Spleen (tissue), 11 donors: ENCODE data around the gene SLC16A13. TPM values are rescaled to one million over a fixed set of nuclear protein-coding genes. Genes with fewer than 3 reads are reported as not detected.
"Not testable (repeated sequence)": the region's sequence is repeated elsewhere in the genome, so short reads cannot be mapped to it uniquely, and the experiment has no call there.

Source experiments
- DNase-seq: peaks from one replicate; pipeline ENCODE4 v3.0.0-alpha.2; 2020
- H3K27ac ChIP-seq, 8 donors: fragments of 200-600 bp; sonication (generic) in 7 of 8; 1 replicate in 4 of 8; 2 replicates in 4 of 8; pipeline versions ENCODE4 v1.5.0 to v1.8.0; 2016 to 2021; ENCODE audit warnings: inconsistent platforms in 4 of 8, mild to moderate bottlenecking in 4 of 8, moderate library complexity in 1 of 8
- H3K27me3 ChIP-seq, 7 donors: fragments of 200-600 bp; sonication (generic) in 6 of 7; replicated peaks in 1 of 7; 1 replicate in 4 of 7; 2 replicates in 3 of 7; pipeline versions ENCODE4 v1.5.0 to v1.8.0; 2016 to 2021; ENCODE audit warnings: inconsistent platforms in 3 of 7, mild to moderate bottlenecking in 1 of 7
- H3K36me3 ChIP-seq, 6 donors: fragments of 200-600 bp; sonication (generic) in 5 of 6; 1 replicate in 4 of 6; 2 replicates in 2 of 6; pipeline versions ENCODE4 v1.5.0 to v1.8.0; 2016 to 2021; ENCODE audit warnings: inconsistent platforms in 2 of 6
- H3K4me1 ChIP-seq, 6 donors: fragments of 200-600 bp; sonication (generic) in 5 of 6; 1 replicate in 3 of 6; 2 replicates in 3 of 6; pipeline versions ENCODE4 v1.5.0 to v1.8.0; 2016 to 2021; ENCODE audit warnings: inconsistent platforms in 3 of 6
- H3K4me3 ChIP-seq, 8 donors: fragments of 200-600 bp; sonication (generic) in 7 of 8; 1 replicate in 4 of 8; 2 replicates in 4 of 8; pipeline versions ENCODE4 v1.5.0 to v1.8.0; 2016 to 2021; ENCODE audit warnings: inconsistent platforms in 4 of 8, mild to moderate bottlenecking in 4 of 8, moderate library complexity in 2 of 8
- H3K9me3 ChIP-seq, 8 donors: fragments of 200-600 bp; sonication (generic) in 7 of 8; 1 replicate in 4 of 8; 2 replicates in 4 of 8; pipeline versions ENCODE4 v1.5.0 to v1.8.0; 2016 to 2021; ENCODE audit warnings: inconsistent platforms in 4 of 8
- POLR2A ChIP-seq, 3 donors: fragments of 450-650 bp; IDR thresholded peaks; one replicate each; pipeline ENCODE4 v1.5.1; 2017; ENCODE audit warnings: antibody characterized with exemption in 3 of 3, mild to moderate bottlenecking in 1 of 3
- POLR2AphosphoS5 ChIP-seq, 3 donors: sonication (generic); formaldehyde crosslinking; IDR thresholded peaks; one replicate each; pipeline ENCODE4 v1.5.1; 2017; ENCODE audit warnings: antibody characterized with exemption in 3 of 3
- WGBS, 5 donors: extraction: QIAGEN DNeasy Blood & Tissue Kit in 3 of 5; methylation state at CpG; one replicate each; pipeline versions ENCODE4 v1.1.5 to v1.1.7; 2013 to 2018; 5-methylcytosine and 5-hydroxymethylcytosine counted together
- intact Hi-C: fragments of 100-400 bp; cut with DNase I; formaldehyde crosslinking; loops from one replicate; pipeline ENCODE4 v1.15.0; 2023; ENCODE audit warnings: low total_unique reads
- polyA plus RNA-seq, 3 donors: library from polyadenylated mRNA; stranded (reverse); fragments of 200-250 nt; gene quantifications; one replicate each; pipeline ENCODE4 v1.2.1, GENCODE V29; 2013
- total RNA-seq, 7 donors: library from RNA; depleted of rRNA in 3 of 7; stranded (reverse); fragments of >200 nt in 3 of 7; fragmentation: NEBNext Ultra II Directional in 4 of 7; extraction: Animal tissue kit (Norgen Biotek cat#: 25700) in 4 of 7; gene quantifications; one replicate each; pipeline versions ENCODE4 v1.1.0 to v1.2.1, GENCODE V29; 2016 to 2021
- TF ChIP-seq, protein P1 (sequence below), 11 experiments: fragments of 200-600 bp in 7 of 11; fragments of 450-650 bp in 4 of 11; sonication (generic) in 4 of 11; IDR thresholded peaks in 8 of 11; conservative IDR thresholded peaks in 3 of 11; 1 replicate in 7 of 11; 2 replicates in 4 of 11; pipeline versions ENCODE4 v1.4.0 to v1.8.0; 2016 to 2021; ENCODE audit warnings: antibody characterized with exemption in 11 of 11, inconsistent platforms in 4 of 11, mild to moderate bottlenecking in 1 of 11
- donor health status: healthy with polysubstance abuse.
- donor health status: DM: no; HTN: no; CAD: no; lungs with moderate emphysema.
- donor health status: DM: no; HTN: no; CAD: no.
- donor health status: Bipolar disorder and iron deficiency.
- donor health status: healthy.
- donor health status: DM: no; HTN: no; CAD: no.
- donor health status: DM: yes; HTN: yes; CAD: no.

The SLC16A13 gene
- total and polyA plus RNA-seq, 10 donors: 1.7 to 15.3 (median 6.1) TPM

DNA sequence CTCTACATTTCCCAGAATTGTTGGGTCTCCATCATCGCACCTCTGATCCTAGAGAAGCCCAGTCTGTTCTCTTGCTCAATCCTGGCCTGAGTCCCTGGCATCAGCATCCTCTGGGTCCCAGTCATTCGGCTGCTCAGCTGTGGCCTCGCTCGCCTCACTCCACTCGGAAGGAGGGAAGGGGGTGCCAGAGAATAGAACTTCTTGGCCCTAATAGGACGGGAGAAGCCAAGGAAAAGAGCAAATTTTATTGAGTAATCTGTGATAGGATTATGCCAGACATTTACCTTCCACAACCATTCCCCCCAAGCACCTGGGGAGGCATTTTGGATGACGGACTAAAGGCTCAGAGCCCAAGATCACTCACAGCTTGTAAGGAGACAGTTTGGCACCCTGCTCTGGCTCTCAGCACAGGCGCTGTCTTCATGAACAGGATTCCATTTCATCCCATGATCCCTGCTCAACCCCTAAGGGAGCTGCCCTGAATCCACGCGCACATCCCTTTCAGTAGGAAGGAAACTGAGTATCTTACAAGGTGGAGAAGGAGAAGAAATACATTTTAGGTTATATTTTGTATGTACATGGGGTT, 44.7 kb downstream of the SLC16A13 start:
- intact Hi-C loops: no loop called here
- TF ChIP-seq, protein P1, sequence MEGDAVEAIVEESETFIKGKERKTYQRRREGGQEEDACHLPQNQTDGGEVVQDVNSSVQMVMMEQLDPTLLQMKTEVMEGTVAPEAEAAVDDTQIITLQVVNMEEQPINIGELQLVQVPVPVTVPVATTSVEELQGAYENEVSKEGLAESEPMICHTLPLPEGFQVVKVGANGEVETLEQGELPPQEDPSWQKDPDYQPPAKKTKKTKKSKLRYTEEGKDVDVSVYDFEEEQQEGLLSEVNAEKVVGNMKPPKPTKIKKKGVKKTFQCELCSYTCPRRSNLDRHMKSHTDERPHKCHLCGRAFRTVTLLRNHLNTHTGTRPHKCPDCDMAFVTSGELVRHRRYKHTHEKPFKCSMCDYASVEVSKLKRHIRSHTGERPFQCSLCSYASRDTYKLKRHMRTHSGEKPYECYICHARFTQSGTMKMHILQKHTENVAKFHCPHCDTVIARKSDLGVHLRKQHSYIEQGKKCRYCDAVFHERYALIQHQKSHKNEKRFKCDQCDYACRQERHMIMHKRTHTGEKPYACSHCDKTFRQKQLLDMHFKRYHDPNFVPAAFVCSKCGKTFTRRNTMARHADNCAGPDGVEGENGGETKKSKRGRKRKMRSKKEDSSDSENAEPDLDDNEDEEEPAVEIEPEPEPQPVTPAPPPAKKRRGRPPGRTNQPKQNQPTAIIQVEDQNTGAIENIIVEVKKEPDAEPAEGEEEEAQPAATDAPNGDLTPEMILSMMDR (IDR thresholded peaks at IDR 0.05 in 8 of 11, conservative IDR thresholded peaks at IDR 0.05 in 3 of 11): no peak
- TF ChIP-seq POLR2AphosphoS5 (IDR thresholded peaks at IDR 0.05): no peak
- no peak for TF ChIP-seq POLR2A (IDR thresholded peaks at IDR 0.05)
- 68 to 73% (median 70%) methylated on average over 10 of the region's 10 CpGs for WGBS, 5 donors
- no peak overlapping the region for H3K4me3 ChIP-seq
- no peak overlapping the region for H3K27ac ChIP-seq
- no peak for DNase-seq
- peaks cover 3 to 35% (median 13%) of the 10 kb centered on the region in 6 donors for H3K4me1 ChIP-seq
- H3K36me3 ChIP-seq: no peaks in the 10 kb centered on the region
- H3K9me3 ChIP-seq: no peaks in the 10 kb centered on the region
- peaks cover 0 to 14% (median 0%) of the 10 kb centered on the region in 7 donors for H3K27me3 ChIP-seq

DNA sequence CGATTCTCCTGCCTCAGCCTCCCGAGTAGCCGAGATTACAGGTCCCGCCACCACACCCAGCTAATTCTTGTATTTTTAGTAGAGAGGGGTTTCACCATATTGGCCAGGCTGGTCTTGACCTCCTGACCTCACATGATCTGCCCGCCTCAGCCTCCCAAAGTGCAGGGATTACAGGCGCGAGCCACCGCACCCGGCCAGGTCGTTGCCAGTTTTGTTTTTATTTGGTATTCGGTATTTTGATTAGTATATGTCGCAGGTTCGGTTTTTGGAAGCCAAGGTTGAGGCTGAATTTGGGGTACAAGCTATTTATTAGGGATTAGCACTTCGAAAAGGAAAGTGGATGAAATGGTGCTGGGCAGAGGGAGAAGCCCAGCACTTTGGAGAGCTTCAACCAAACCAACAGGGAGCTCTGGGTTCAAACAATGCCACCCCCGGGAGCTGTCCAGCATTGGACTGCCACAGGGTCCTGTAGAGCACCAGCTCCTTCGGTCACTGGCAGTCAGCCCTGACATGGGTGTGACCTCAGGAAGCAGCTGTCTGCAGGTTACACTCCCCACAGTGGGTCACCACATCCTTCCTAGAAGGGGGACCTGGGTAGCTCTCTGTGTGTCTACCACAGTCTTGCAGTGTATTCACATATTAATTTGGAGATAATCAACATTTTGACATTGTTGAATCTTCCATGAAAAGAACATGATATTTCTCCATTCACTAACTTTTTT, 45.7 kb downstream of the SLC16A13 start:
- no peaks in the 10 kb centered on the region for H3K36me3 ChIP-seq
- intact Hi-C loops: no loop called here
- H3K9me3 ChIP-seq: no peaks in the 10 kb centered on the region
- 77 to 83% (median 81%) methylated on average over 16 of the region's 16 CpGs for WGBS, 5 donors
- H3K27me3 ChIP-seq: peaks cover 0 to 23% (median 0%) of the 10 kb centered on the region in 7 donors
- peaks cover 3 to 35% (median 13%) of the 10 kb centered on the region in 6 donors for H3K4me1 ChIP-seq
- peak in 1 of 3 donors; percentile 16 for TF ChIP-seq POLR2AphosphoS5 (IDR thresholded peaks at IDR 0.05)
- TF ChIP-seq POLR2A (IDR thresholded peaks at IDR 0.05): no peak
- TF ChIP-seq, protein P1 (IDR thresholded peaks at IDR 0.05 in 8 of 11, conservative IDR thresholded peaks at IDR 0.05 in 3 of 11): no peak
- H3K27ac ChIP-seq: no peak overlapping the region
- H3K4me3 ChIP-seq: no peak overlapping the region
- peak; percentile 74 for DNase-seq

DNA sequence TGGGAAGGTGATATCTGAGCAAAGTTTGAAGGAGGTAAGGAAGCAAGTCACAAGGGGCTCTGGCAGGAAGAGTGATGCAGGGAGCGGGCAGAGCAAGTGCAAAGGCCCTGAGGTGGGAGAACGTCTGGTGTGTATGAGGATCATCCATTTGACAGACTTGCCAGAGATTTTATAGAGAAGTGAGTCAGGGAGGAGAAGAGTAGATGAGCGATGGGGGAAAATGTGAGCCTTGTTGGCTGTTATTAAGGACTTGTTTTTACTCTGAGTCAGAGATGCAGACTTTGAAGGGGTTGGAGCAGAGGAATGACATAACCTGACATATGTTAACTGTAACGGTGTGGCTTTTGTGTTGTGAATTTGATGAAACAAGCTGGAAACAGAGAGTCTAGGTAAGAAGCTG, 47.8 kb downstream of the SLC16A13 start:
- intact Hi-C loops: no loop called here
- H3K4me1 ChIP-seq: peaks cover 3 to 35% (median 13%) of the 10 kb centered on the region in 6 donors
- no peak overlapping the region for H3K4me3 ChIP-seq
- H3K27ac ChIP-seq: peak overlapping the region in 4 of 8 donors; percentile 3 to 39 (median 11)
- peaks cover 0 to 34% (median 0%) of the 10 kb centered on the region in 7 donors for H3K27me3 ChIP-seq
- H3K9me3 ChIP-seq: no peaks in the 10 kb centered on the region
- no peaks in the 10 kb centered on the region for H3K36me3 ChIP-seq
- 76 to 93% (median 81%) methylated on average over 4 of the region's 4 CpGs for whole genome bisulfite sequencing, 5 donors
- TF ChIP-seq, protein P1 (IDR thresholded peaks at IDR 0.05 in 8 of 11, conservative IDR thresholded peaks at IDR 0.05 in 3 of 11): no peak
- TF ChIP-seq POLR2AphosphoS5 (IDR thresholded peaks at IDR 0.05): no peak
- TF ChIP-seq POLR2A (IDR thresholded peaks at IDR 0.05): no peak
- DNase-seq: no peak

DNA sequence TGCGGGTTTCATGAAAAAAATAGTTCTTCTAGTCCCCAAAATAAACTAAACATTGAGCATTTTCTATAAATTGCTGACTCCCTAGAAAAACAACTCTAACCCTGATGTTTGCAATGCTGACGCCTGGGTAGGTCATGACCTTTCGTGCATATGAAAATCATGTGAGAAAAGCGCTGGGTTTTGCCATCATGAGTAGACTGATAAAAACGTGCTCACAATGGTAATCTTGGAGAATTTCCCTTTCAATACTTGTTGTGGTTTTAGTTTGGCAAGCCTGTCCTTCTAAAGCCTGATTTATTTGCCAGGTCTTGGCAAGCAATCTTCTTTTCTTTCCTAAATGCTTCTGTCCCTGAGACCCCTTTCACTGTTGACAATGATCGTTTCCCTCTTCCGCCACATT, 48.3 kb downstream of the SLC16A13 start:
- peaks cover 0 to 34% (median 0%) of the 10 kb centered on the region in 7 donors for H3K27me3 ChIP-seq
- TF ChIP-seq, protein P1 (IDR thresholded peaks at IDR 0.05 in 8 of 11, conservative IDR thresholded peaks at IDR 0.05 in 3 of 11): no peak
- TF ChIP-seq POLR2AphosphoS5 (IDR thresholded peaks at IDR 0.05): no peak
- TF ChIP-seq POLR2A (IDR thresholded peaks at IDR 0.05): no peak
- 21 to 35% (median 28%) methylated on average over 7 of the region's 7 CpGs for WGBS, 5 donors
- no peak for DNase-seq
- no peak overlapping the region for H3K4me3 ChIP-seq
- H3K27ac ChIP-seq: peak overlapping the region in 5 of 8 donors; percentile 3 to 39 (median 11)
- H3K9me3 ChIP-seq: no peaks in the 10 kb centered on the region
- peaks cover 3 to 35% (median 13%) of the 10 kb centered on the region in 6 donors for H3K4me1 ChIP-seq
- intact Hi-C loops: no loop called here
- H3K36me3 ChIP-seq: no peaks in the 10 kb centered on the region

DNA sequence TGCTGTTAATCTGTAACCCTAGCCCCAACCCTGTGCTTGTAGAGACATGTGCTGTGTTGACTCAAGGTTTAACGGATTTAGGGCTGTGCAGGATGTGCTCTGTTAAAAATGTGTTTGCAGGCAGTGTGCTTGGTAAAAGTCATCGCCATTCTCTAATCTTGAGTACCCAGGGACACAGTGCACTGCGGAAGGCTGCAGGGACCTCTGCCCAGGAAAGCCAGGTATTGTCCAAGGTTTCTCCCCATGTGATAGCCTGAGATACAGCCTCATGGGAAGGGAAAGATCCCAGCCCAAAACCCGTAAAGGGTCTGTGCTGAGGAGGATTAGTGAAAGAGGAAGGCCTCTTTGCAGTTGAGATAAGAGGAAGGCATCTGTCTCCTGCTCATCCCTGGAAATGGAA, 52.6 kb downstream of the SLC16A13 start:
- H3K27ac ChIP-seq, intact Hi-C loops, H3K36me3 ChIP-seq, H3K9me3 ChIP-seq, H3K4me3 ChIP-seq: not testable (repeated sequence)
- peaks cover 0 to 15% (median 0%) of the 10 kb centered on the region in 6 donors for H3K4me1 ChIP-seq
- peak; percentile 5 for DNase-seq
- H3K27me3 ChIP-seq: peaks cover 0 to 38% (median 0%) of the 10 kb centered on the region in 7 donors
- WGBS, 5 donors: 74 to 85% (median 79%) methylated on average over 4 of the region's 4 CpGs

DNA sequence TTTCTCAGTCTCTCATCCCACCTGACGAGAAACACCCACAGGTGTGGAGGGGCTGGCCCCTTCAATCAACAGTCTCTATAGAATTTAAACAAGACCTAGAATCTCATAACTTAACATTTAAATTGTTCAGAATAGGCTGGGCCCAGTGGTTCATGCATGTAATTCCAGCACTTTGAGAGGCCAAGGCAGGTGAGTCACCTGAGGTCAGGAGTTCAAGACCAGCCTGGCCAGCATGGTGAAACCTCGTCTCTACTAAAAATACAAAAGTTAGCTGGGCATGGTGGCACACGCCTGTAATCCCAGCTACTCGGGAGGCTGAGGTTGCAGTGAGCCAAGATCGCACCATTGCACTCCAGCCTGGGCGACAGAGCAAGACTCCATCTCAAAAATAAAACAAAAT, 53.8 kb downstream of the SLC16A13 start:
- intact Hi-C loops, H3K9me3 ChIP-seq, H3K36me3 ChIP-seq, DNase-seq, H3K27ac ChIP-seq, H3K4me3 ChIP-seq: not testable (repeated sequence)
- Histone ChIP-seq H3K4me1 (peaks cover 0 to 20% (median 8%) of the 10 kb centered on the region in 6 donors), H3K27me3 (peaks cover 0 to 34% (median 0%) of the 10 kb centered on the region in 7 donors)
- WGBS, 5 donors: 88 to 96% (median 92%) methylated on average over 6 of the region's 6 CpGs
